ENCODE measurements around the gene GRWD1.

GRWD1 gene

GRCh38 chr19:48424694-48425219 lies 21.0 kb upstream of the GRWD1 start:
- DNase-seq: no peak
- Histone ChIP-seq H3K9me3 (ENCODE audit: control insufficient read depth, low read length) (no peaks in the 10 kb centered on the region), H3K4me1 (ENCODE audit: control insufficient read depth, insufficient read depth, low read length, poor library complexity, severe bottlenecking) (no peaks in the 10 kb centered on the region), H3K36me3 (ENCODE audit: control insufficient read depth, insufficient read depth, low read length) (no peaks in the 10 kb centered on the region), H3K27me3 (replicated peaks; ENCODE audit: control insufficient read depth, insufficient read depth, low read length, poor library complexity, severe bottlenecking) (no peaks in the 10 kb centered on the region), H3K27ac (ENCODE audit: insufficient read depth, low read length, poor library complexity, severe bottlenecking) (no peak overlapping the region), H3K4me3 (ENCODE audit: insufficient read depth, low read depth, low read length, poor library complexity, severe bottlenecking) (no peak overlapping the region)

GRCh38 chr19:48428670-48429069 lies 17.1 kb upstream of the GRWD1 start:
- H3K4me3 ChIP-seq (ENCODE audit: insufficient read depth, low read depth, low read length, poor library complexity, severe bottlenecking): no peak overlapping the region
- DNase-seq: no peak
- no peaks in the 10 kb centered on the region for H3K4me1 ChIP-seq (ENCODE audit: control insufficient read depth, insufficient read depth, low read length, poor library complexity, severe bottlenecking)
- no peaks in the 10 kb centered on the region for H3K9me3 ChIP-seq (ENCODE audit: control insufficient read depth, low read length)
- no peaks in the 10 kb centered on the region for H3K36me3 ChIP-seq (ENCODE audit: control insufficient read depth, insufficient read depth, low read length)
- no peaks in the 10 kb centered on the region for H3K27me3 ChIP-seq (replicated peaks; ENCODE audit: control insufficient read depth, insufficient read depth, low read length, poor library complexity, severe bottlenecking)
- no peak overlapping the region for H3K27ac ChIP-seq (ENCODE audit: insufficient read depth, low read length, poor library complexity, severe bottlenecking)

- Histone ChIP-seq H3K27ac (ENCODE audit: insufficient read depth, low read length, poor library complexity, severe bottlenecking) (no peak overlapping the region), H3K4me1 (ENCODE audit: control insufficient read depth, insufficient read depth, low read length, poor library complexity, severe bottlenecking) (no peaks in the 10 kb centered on the region), H3K27me3 (replicated peaks; ENCODE audit: control insufficient read depth, insufficient read depth, low read length, poor library complexity, severe bottlenecking) (no peaks in the 10 kb centered on the region), H3K4me3 (ENCODE audit: insufficient read depth, low read depth, low read length, poor library complexity, severe bottlenecking) (no peak overlapping the region), H3K9me3 (ENCODE audit: control insufficient read depth, low read length) (no peaks in the 10 kb centered on the region), H3K36me3 (ENCODE audit: control insufficient read depth, insufficient read depth, low read length) (no peaks in the 10 kb centered on the region)
- no peak for DNase-seq
Observed at GRCh38 chr19:48433337-48433736, 12.4 kb upstream of the GRWD1 start.

- H3K27me3 ChIP-seq (replicated peaks; ENCODE audit: control insufficient read depth, insufficient read depth, low read length, poor library complexity, severe bottlenecking): no peaks in the 10 kb centered on the region
- H3K4me3 ChIP-seq (ENCODE audit: insufficient read depth, low read depth, low read length, poor library complexity, severe bottlenecking): no peak overlapping the region
- H3K36me3 ChIP-seq (ENCODE audit: control insufficient read depth, insufficient read depth, low read length): no peaks in the 10 kb centered on the region
- DNase-seq: no peak
- H3K9me3 ChIP-seq (ENCODE audit: control insufficient read depth, low read length): no peaks in the 10 kb centered on the region
- no peaks in the 10 kb centered on the region for H3K4me1 ChIP-seq (ENCODE audit: control insufficient read depth, insufficient read depth, low read length, poor library complexity, severe bottlenecking)
- H3K27ac ChIP-seq (ENCODE audit: insufficient read depth, low read length, poor library complexity, severe bottlenecking): no peak overlapping the region
Observed at GRCh38 chr19:48436586-48436985, 9.2 kb upstream of the GRWD1 start.

- Histone ChIP-seq H3K27ac (ENCODE audit: insufficient read depth, low read length, poor library complexity, severe bottlenecking) (no peak overlapping the region), H3K27me3 (replicated peaks; ENCODE audit: control insufficient read depth, insufficient read depth, low read length, poor library complexity, severe bottlenecking) (peaks cover 11% of the 10 kb centered on the region), H3K36me3 (ENCODE audit: control insufficient read depth, insufficient read depth, low read length) (no peaks in the 10 kb centered on the region), H3K4me1 (ENCODE audit: control insufficient read depth, insufficient read depth, low read length, poor library complexity, severe bottlenecking) (peaks cover 20% of the 10 kb centered on the region), H3K9me3 (ENCODE audit: control insufficient read depth, low read length) (no peaks in the 10 kb centered on the region), H3K4me3 (ENCODE audit: insufficient read depth, low read depth, low read length, poor library complexity, severe bottlenecking) (no peak overlapping the region)
- no peak for DNase-seq
Observed at GRCh38 chr19:48441360-48442050, 4.3 kb upstream of the GRWD1 start.

GRCh38 chr19:48442116-48443035 lies 3.4 kb upstream of the GRWD1 start:
- no peak for DNase-seq
- Histone ChIP-seq H3K9me3 (ENCODE audit: control insufficient read depth, low read length) (no peaks in the 10 kb centered on the region), H3K36me3 (ENCODE audit: control insufficient read depth, insufficient read depth, low read length) (peaks cover under 1% of the 10 kb centered on the region), H3K27me3 (replicated peaks; ENCODE audit: control insufficient read depth, insufficient read depth, low read length, poor library complexity, severe bottlenecking) (peaks cover 11% of the 10 kb centered on the region), H3K4me3 (ENCODE audit: insufficient read depth, low read depth, low read length, poor library complexity, severe bottlenecking) (no peak overlapping the region), H3K4me1 (ENCODE audit: control insufficient read depth, insufficient read depth, low read length, poor library complexity, severe bottlenecking) (peaks cover 21% of the 10 kb centered on the region), H3K27ac (ENCODE audit: insufficient read depth, low read length, poor library complexity, severe bottlenecking) (no peak overlapping the region)

- Histone ChIP-seq H3K27me3 (replicated peaks; ENCODE audit: control insufficient read depth, insufficient read depth, low read length, poor library complexity, severe bottlenecking) (peaks cover 11% of the 10 kb centered on the region), H3K9me3 (ENCODE audit: control insufficient read depth, low read length) (no peaks in the 10 kb centered on the region), H3K27ac (ENCODE audit: insufficient read depth, low read length, poor library complexity, severe bottlenecking) (no peak overlapping the region), H3K4me3 (ENCODE audit: insufficient read depth, low read depth, low read length, poor library complexity, severe bottlenecking) (no peak overlapping the region), H3K4me1 (ENCODE audit: control insufficient read depth, insufficient read depth, low read length, poor library complexity, severe bottlenecking) (peaks cover 21% of the 10 kb centered on the region), H3K36me3 (ENCODE audit: control insufficient read depth, insufficient read depth, low read length) (peaks cover 9% of the 10 kb centered on the region)
- DNase-seq: no peak
Observed at GRCh38 chr19:48443256-48443655, 2.5 kb upstream of the GRWD1 start.

GRCh38 chr19:48443731-48444128 lies 2.1 kb upstream of the GRWD1 start:
- Histone ChIP-seq H3K27me3 (replicated peaks; ENCODE audit: control insufficient read depth, insufficient read depth, low read length, poor library complexity, severe bottlenecking) (peaks cover 11% of the 10 kb centered on the region), H3K9me3 (ENCODE audit: control insufficient read depth, low read length) (no peaks in the 10 kb centered on the region), H3K4me1 (ENCODE audit: control insufficient read depth, insufficient read depth, low read length, poor library complexity, severe bottlenecking) (peaks cover 21% of the 10 kb centered on the region), H3K4me3 (ENCODE audit: insufficient read depth, low read depth, low read length, poor library complexity, severe bottlenecking) (peak overlapping the region; percentile 80), H3K36me3 (ENCODE audit: control insufficient read depth, insufficient read depth, low read length) (peaks cover 14% of the 10 kb centered on the region), H3K27ac (ENCODE audit: insufficient read depth, low read length, poor library complexity, severe bottlenecking) (no peak overlapping the region)
- DNase-seq: no peak

GRCh38 chr19:48444129-48444935 lies 1.5 kb upstream of the GRWD1 start:
- no peaks in the 10 kb centered on the region for H3K9me3 ChIP-seq (ENCODE audit: control insufficient read depth, low read length)
- H3K36me3 ChIP-seq (ENCODE audit: control insufficient read depth, insufficient read depth, low read length): peaks cover 15% of the 10 kb centered on the region
- peak overlapping the region; percentile 80 for H3K4me3 ChIP-seq (ENCODE audit: insufficient read depth, low read depth, low read length, poor library complexity, severe bottlenecking)
- H3K27me3 ChIP-seq (replicated peaks; ENCODE audit: control insufficient read depth, insufficient read depth, low read length, poor library complexity, severe bottlenecking): peaks cover 11% of the 10 kb centered on the region
- peaks cover 21% of the 10 kb centered on the region for H3K4me1 ChIP-seq (ENCODE audit: control insufficient read depth, insufficient read depth, low read length, poor library complexity, severe bottlenecking)
- no peak for DNase-seq
- no peak overlapping the region for H3K27ac ChIP-seq (ENCODE audit: insufficient read depth, low read length, poor library complexity, severe bottlenecking)

All from effector memory CD4-positive, alpha-beta T cell (primary cell).